Brain microvascular endothelial cell (primary cell): Measurements from ENCODE around the gene ABCC1.

Source experiments
- DNase-seq: peaks from one replicate; pipeline ENCODE4 v3.0.0-alpha.2; 2020
- H3K27ac ChIP-seq: fragments of 250-450 bp; sonication (Bioruptor Pico); 2 replicates; pipeline ENCODE4 v1.5.1; 2020; ENCODE audit warnings: mild to moderate bottlenecking, moderate library complexity
- H3K27me3 ChIP-seq: fragments of 250-450 bp; sonication (Bioruptor Pico); replicated peaks from 2 replicates; pipeline ENCODE4 v1.5.1; 2020; ENCODE audit warnings: mild to moderate bottlenecking
- H3K36me3 ChIP-seq: fragments of 250-450 bp; sonication (Bioruptor Pico); replicated peaks from 2 replicates; pipeline ENCODE4 v1.5.1; 2020; ENCODE audit warnings: mild to moderate bottlenecking
- H3K4me3 ChIP-seq: 2 replicates; pipeline ENCODE4 v1.5.1; 2011; ENCODE audit warnings: low read depth, mild to moderate bottlenecking, control low read depth, low read length, moderate library complexity
- in situ Hi-C: cut with HindIII; loops from 2 replicates; pipeline ENCODE4 v1.10.0; 2017; ENCODE audit warnings: low sequenced_read_pairs, low pct_ligation_motif_present
- TF ChIP-seq, protein P1 (sequence below): IDR thresholded peaks from 2 replicates; pipeline ENCODE4 v1.5.1; 2011; ENCODE audit warnings: low read depth, mild to moderate bottlenecking, moderate library complexity, low read length, control low read depth, inconsistent platforms; ENCODE audit errors: missing control alignments

Gene ABCC1

DNA sequence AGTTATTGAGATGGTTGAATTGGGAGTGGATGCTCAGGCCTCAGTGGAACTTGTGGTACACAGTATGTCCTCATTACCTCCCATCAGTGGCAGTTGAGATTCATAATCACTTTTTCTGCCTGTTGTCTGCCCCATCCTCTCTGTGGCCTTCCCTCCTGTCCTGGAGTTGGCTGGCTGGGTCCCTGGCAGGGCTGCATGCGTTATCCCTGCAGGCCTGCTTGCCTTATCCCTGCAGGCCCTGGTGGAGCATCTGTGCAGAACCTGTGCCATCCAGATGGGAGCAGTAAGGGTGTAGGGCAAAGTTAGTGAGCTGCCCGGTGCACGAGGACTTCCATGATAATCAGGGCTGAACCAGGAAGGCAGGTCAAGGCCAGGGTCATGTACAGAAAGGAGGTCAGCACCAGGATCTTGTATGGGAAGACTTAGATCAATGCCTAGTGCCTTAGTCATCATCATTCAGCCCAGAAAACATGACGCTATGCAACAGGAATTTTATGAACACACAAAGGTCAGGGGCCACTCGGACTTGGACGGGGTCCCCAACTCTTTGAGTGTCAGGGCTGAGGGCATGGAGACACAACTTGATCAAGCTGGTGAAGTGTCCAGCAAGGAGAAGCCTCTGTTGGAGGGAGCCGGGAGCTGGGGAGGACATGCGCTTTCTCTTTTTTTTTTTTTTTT lies 47.2 kb downstream of the ABCC1 start:
- TF ChIP-seq, protein P1, sequence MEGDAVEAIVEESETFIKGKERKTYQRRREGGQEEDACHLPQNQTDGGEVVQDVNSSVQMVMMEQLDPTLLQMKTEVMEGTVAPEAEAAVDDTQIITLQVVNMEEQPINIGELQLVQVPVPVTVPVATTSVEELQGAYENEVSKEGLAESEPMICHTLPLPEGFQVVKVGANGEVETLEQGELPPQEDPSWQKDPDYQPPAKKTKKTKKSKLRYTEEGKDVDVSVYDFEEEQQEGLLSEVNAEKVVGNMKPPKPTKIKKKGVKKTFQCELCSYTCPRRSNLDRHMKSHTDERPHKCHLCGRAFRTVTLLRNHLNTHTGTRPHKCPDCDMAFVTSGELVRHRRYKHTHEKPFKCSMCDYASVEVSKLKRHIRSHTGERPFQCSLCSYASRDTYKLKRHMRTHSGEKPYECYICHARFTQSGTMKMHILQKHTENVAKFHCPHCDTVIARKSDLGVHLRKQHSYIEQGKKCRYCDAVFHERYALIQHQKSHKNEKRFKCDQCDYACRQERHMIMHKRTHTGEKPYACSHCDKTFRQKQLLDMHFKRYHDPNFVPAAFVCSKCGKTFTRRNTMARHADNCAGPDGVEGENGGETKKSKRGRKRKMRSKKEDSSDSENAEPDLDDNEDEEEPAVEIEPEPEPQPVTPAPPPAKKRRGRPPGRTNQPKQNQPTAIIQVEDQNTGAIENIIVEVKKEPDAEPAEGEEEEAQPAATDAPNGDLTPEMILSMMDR: peak; percentile 12
- Histone ChIP-seq H3K36me3 (no peaks in the 10 kb centered on the region), H3K27me3 (no peaks in the 10 kb centered on the region), H3K27ac (peak overlapping the region; percentile 84), H3K4me3 (no peak overlapping the region)
- DNase-seq: peak; percentile 79
- in situ Hi-C loops: no loop called here

DNA sequence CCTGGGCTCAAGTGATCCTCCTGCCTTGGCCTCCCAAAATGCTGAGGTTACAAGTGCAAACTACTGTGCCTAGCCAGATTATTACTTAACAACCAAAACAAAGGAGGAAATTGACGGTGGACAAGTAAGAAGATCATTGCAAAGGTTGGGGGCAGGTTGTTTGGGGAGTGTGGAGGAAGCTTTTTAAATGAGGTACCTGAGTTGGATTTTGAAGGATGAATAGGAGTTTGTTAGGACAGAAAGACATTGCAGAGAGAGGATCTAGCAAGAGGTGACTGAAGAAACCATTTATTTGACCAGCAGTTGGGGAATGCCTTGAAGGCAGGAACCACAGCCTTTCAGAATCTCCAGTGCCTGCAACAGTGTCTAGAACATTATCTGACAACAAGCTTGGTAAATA lies 51.3 kb downstream of the ABCC1 start:
- Histone ChIP-seq H3K36me3 (no peaks in the 10 kb centered on the region), H3K27ac (no peak overlapping the region), H3K27me3 (no peaks in the 10 kb centered on the region), H3K4me3 (no peak overlapping the region)
- TF ChIP-seq, protein P1: no peak
- no peak for DNase-seq
- in situ Hi-C loops: no loop called here

DNA sequence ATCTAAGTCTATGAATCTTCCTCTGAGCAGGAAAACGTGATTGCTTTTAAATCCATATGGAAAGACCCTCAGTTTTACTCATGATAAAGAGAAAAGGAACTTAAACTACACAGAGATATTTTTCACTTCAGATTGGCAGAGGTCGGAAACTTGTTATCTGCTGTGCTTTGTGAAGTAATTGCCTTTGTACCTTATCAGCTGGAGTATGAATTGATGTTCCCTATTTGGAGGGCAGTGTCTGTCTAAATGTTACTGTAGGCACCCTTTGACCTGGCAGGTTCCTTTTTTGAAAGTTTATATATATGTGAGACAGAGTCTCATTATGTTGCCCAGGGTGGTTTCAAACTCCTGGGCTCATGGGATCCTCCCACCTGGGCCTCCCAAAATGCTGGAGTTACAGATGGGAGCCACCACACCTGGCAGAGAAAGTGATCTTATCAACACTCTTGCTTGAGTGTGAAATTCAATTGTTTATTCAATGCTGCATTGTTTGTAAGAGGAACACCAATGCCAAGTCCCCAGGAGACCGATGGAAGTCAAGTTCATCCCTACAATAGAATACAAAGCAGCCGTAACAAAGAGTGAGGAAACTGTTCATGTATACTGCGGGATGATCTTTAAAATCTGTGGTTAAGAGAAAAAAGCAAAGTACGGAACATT lies 52.3 kb downstream of the ABCC1 start:
- H3K27ac ChIP-seq: no peak overlapping the region
- in situ Hi-C loops: no loop called here
- H3K27me3 ChIP-seq: no peaks in the 10 kb centered on the region
- H3K4me3 ChIP-seq: no peak overlapping the region
- TF ChIP-seq, protein P1: no peak
- no peak for DNase-seq
- H3K36me3 ChIP-seq: no peaks in the 10 kb centered on the region

DNA sequence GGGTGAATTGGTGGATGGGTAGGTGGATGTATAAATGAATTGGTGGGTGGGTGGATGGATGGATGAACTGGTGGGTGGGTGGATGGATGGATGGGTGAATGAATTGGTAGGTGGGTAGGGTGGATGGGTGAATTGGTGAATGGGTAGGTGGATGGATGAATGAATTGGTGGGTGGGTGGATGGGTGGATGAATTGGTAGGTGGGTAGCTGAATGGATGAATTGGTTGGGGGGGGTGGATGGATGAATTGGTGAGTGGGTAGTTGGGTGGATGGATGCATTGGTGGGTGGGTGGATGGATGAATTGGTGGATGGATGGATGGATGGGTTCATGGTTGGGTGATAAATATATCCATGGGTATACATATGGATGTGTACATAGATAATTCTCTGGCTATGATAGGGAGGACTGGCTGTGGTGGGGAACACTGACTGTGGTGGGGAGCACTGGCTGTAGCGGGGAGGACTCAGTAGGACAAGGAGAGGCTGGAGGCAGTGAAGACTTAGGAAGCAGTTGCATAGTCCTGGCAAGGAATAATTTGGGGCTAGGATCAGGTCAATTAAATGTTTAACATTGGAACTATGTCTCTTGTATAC lies 54.4 kb downstream of the ABCC1 start:
- H3K36me3 ChIP-seq: no peaks in the 10 kb centered on the region
- H3K27me3 ChIP-seq: no peaks in the 10 kb centered on the region
- peak overlapping the region; percentile 46 for H3K27ac ChIP-seq
- no peak for DNase-seq
- TF ChIP-seq, protein P1: no peak
- in situ Hi-C loops: no loop called here
- no peak overlapping the region for H3K4me3 ChIP-seq

DNA sequence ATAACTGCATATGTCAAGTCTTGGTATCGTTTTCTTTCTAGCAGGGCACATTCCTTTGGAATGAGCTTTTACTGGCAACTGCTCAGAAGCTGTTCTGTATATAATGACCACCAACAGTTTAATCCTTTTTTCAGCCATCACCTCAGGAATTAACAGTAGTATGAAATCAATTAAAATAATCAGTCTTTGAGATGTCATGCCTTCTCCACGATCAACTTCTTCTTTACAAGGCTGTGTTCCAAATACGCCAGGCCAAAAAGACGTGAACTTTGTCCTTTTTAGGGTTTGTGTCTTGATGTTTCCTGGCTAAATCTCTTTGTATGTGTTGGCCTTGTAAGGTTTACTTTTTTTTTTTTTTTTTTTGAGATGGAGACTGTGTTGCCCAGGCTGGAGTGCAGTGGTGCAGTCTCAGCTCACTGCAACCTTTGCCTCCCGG lies 54.9 kb downstream of the ABCC1 start:
- Histone ChIP-seq H3K27me3 (no peaks in the 10 kb centered on the region), H3K36me3 (no peaks in the 10 kb centered on the region), H3K4me3 (no peak overlapping the region), H3K27ac (peak overlapping the region; percentile 46)
- peak; percentile 75 for DNase-seq
- TF ChIP-seq, protein P1: no peak
- in situ Hi-C loops: no loop called here
